H7 (cell line): ENCODE results near the gene SERPINF2. TPM values are rescaled to one million over a fixed set of nuclear protein-coding genes. Genes with fewer than 3 reads are reported as not detected.
"Not testable (repeated sequence)": the region's sequence is repeated elsewhere in the genome, so short reads cannot be mapped to it uniquely, and the experiment has no call there.

Source experiments
- DNase-seq: peaks from one replicate; pipeline ENCODE4 v3.0.0; 2012
- H3K27me3 ChIP-seq: 2 replicates; pipeline ENCODE4 v1.6.0; 2011; ENCODE audit warnings: mild to moderate bottlenecking, low read length; ENCODE audit not compliant: control insufficient read depth, insufficient read depth
- H3K36me3 ChIP-seq: replicated peaks from 2 replicates; pipeline ENCODE4 v1.5.1; 2011; ENCODE audit warnings: low read length; ENCODE audit not compliant: control insufficient read depth, insufficient read depth
- H3K4me3 ChIP-seq: 2 replicates; pipeline ENCODE4 v1.5.1; 2011; ENCODE audit warnings: low read depth, mild to moderate bottlenecking, control low read depth, low read length, moderate library complexity; ENCODE audit not compliant: insufficient read depth
- total RNA-seq: library from RNA; depleted of rRNA; stranded (reverse); fragments of >200 nt; shearing (Covaris generic); gene quantifications from 2 replicates; pipeline ENCODE4 v1.2.3, GENCODE V29; 2014; rRNA removed

Gene SERPINF2
- total RNA-seq, 1 experiment from 2014 or later: 0.52 TPM

GRCh38 chr17:1797323-1797722 lies 54.7 kb downstream of the SERPINF2 start:
- H3K27me3 ChIP-seq: no peaks in the 10 kb centered on the region
- DNase-seq: no peak
- H3K4me3 ChIP-seq: no peak overlapping the region
- peaks cover 12% of the 10 kb centered on the region for H3K36me3 ChIP-seq

GRCh38 chr17:1797846-1798245 lies 55.2 kb downstream of the SERPINF2 start:
- not testable (repeated sequence) for H3K4me3 ChIP-seq, H3K27me3 ChIP-seq, DNase-seq
- peaks cover 15% of the 10 kb centered on the region for H3K36me3 ChIP-seq

- no peaks in the 10 kb centered on the region for H3K27me3 ChIP-seq
- H3K36me3 ChIP-seq: peaks cover 18% of the 10 kb centered on the region
- no peak for DNase-seq
- no peak overlapping the region for H3K4me3 ChIP-seq
These were observed 57.6 kb downstream of the SERPINF2 start for GRCh38 chr17:1800240-1800639.

GRCh38 chr17:1800712-1801111 lies 58.0 kb downstream of the SERPINF2 start:
- H3K36me3 ChIP-seq: peaks cover 18% of the 10 kb centered on the region
- DNase-seq: no peak
- no peaks in the 10 kb centered on the region for H3K27me3 ChIP-seq
- no peak overlapping the region for H3K4me3 ChIP-seq

- H3K36me3 ChIP-seq: peaks cover 17% of the 10 kb centered on the region
- DNase-seq: no peak
- H3K27me3 ChIP-seq: no peaks in the 10 kb centered on the region
- H3K4me3 ChIP-seq: no peak overlapping the region
These were observed 59.8 kb downstream of the SERPINF2 start for GRCh38 chr17:1802429-1802828.

GRCh38 chr17:1803280-1803679 lies 60.6 kb downstream of the SERPINF2 start:
- no peaks in the 10 kb centered on the region for H3K27me3 ChIP-seq
- H3K36me3 ChIP-seq: peaks cover 17% of the 10 kb centered on the region
- no peak overlapping the region for H3K4me3 ChIP-seq
- DNase-seq: no peak

Other genes starting within 250 kb of the SERPINF2 start
- 17.6 and 20.7 TPM in 2 replicates for gene INPP5K, start 226.3 kb upstream of the SERPINF2 start, total RNA-seq
- gene PITPNA, start 180.1 kb upstream of the SERPINF2 start, total RNA-seq: 22.5 and 23.1 TPM in 2 replicates
- 36.0 and 37.7 TPM in 2 replicates for gene SLC43A2, start 114.0 kb upstream of the SERPINF2 start, total RNA-seq
- gene SCARF1, start 97.1 kb upstream of the SERPINF2 start, total RNA-seq: 5.1 and 7.6 TPM in 2 replicates
- 31.0 and 32.8 TPM in 2 replicates for gene RILP, start 93.0 kb upstream of the SERPINF2 start, total RNA-seq
- gene PRPF8, start 58.0 kb upstream of the SERPINF2 start, total RNA-seq: 128 and 146 TPM in 2 replicates
- gene TLCD2, start 32.5 kb upstream of the SERPINF2 start, total RNA-seq: 0.04 and 0.45 TPM in 2 replicates
- 13.2 and 14.3 TPM in 2 replicates for gene WDR81, start 18.2 kb upstream of the SERPINF2 start, total RNA-seq
- 30.3 and 33.4 TPM in 2 replicates for gene SERPINF1, start 19.2 kb downstream of the SERPINF2 start, total RNA-seq
- gene SMYD4, start 87.0 kb downstream of the SERPINF2 start, total RNA-seq: 14.0 and 20.6 TPM in 2 replicates
- 24.6 and 31.2 TPM in 2 replicates for gene RPA1, start 87.1 kb downstream of the SERPINF2 start, total RNA-seq